ENCODE measurements around the gene IFI27L2. TPM values are rescaled to one million over a fixed set of nuclear protein-coding genes. Genes with fewer than 3 reads are reported as not detected.

IFI27L2 gene
- total RNA-seq (10 to 100 TPM in 3 of 5 donors, 1 to 10 TPM in 2; 4.9 to 61.7 (median 24.8) TPM), polyA plus RNA-seq (100 to 1,000 TPM in 2 of 3 donors, 10 to 100 TPM in 1; 87.8 to 133 (median 103) TPM)
- long read RNA-seq, donor 1, transcript IFI27L2-201 (4 exons, 511 nt): major isoform, 10 of 13 reads
- long read RNA-seq, donor 1, partial matches to known transcripts: 0 of 13 reads
- long read RNA-seq, donor 1, other reads (novel, unspliced or antisense): 0 of 13 reads
- long read RNA-seq, donor 2, transcript IFI27L2-204 (3 exons, 516 nt): minor isoform, 7 of 24 reads
- long read RNA-seq, donor 2, transcript IFI27L2-201 (4 exons, 511 nt): major isoform, 15 of 24 reads
- long read RNA-seq, donor 2, partial matches to known transcripts: 0 of 24 reads
- long read RNA-seq, donor 2, other reads (novel, unspliced or antisense): 0 of 24 reads
- long read RNA-seq, donor 3, transcript IFI27L2-201 (4 exons, 511 nt): major isoform, 11 of 17 reads
- long read RNA-seq, donor 3, partial matches to known transcripts: 0 of 17 reads
- long read RNA-seq, donor 3, other reads (novel, unspliced or antisense): 0 of 17 reads
- long read RNA-seq, donor 4, partial matches to known transcripts: 0 of 4 reads
- long read RNA-seq, donor 4, other reads (novel, unspliced or antisense): 0 of 4 reads
- long read RNA-seq, donor 5, transcript IFI27L2-201 (4 exons, 511 nt): major isoform, 29 of 40 reads
- long read RNA-seq, donor 5, transcript IFI27L2-204 (3 exons, 516 nt): minor isoform, 7 of 40 reads
- long read RNA-seq, donor 5, partial matches to known transcripts: 0 of 40 reads
- long read RNA-seq, donor 5, other reads (novel, unspliced or antisense): 0 of 40 reads
- long read RNA-seq, donor 6, transcript IFI27L2-201 (4 exons, 511 nt): major isoform, 39 of 60 reads
- long read RNA-seq, donor 6, transcript IFI27L2-204 (3 exons, 516 nt): minor isoform, 14 of 60 reads
- long read RNA-seq, donor 6, transcript IFI27L2-203 (2 exons, 676 nt): minor isoform, 7 of 60 reads
- long read RNA-seq, donor 6, partial matches to known transcripts: 0 of 60 reads
- long read RNA-seq, donor 6, other reads (novel, unspliced or antisense): 0 of 60 reads
- long read RNA-seq, donor 7, transcript IFI27L2-201 (4 exons, 511 nt): major isoform, 40 of 58 reads
- long read RNA-seq, donor 7, transcript IFI27L2-203 (2 exons, 676 nt): minor isoform, 9 of 58 reads
- long read RNA-seq, donor 7, transcript IFI27L2-204 (3 exons, 516 nt): minor isoform, 9 of 58 reads
- long read RNA-seq, donor 7, partial matches to known transcripts: 0 of 58 reads
- long read RNA-seq, donor 7, other reads (novel, unspliced or antisense): 0 of 58 reads
- long read RNA-seq, donor 8, transcript IFI27L2-201 (4 exons, 511 nt): major isoform, 18 of 25 reads
- long read RNA-seq, donor 8, transcript IFI27L2-204 (3 exons, 516 nt): minor isoform, 6 of 25 reads
- long read RNA-seq, donor 8, partial matches to known transcripts: 0 of 25 reads
- long read RNA-seq, donor 8, other reads (novel, unspliced or antisense): 0 of 25 reads
- long read RNA-seq, donor 9, transcript IFI27L2-201 (4 exons, 511 nt): major isoform, 21 of 36 reads
- long read RNA-seq, donor 9, transcript IFI27L2-203 (2 exons, 676 nt): minor isoform, 6 of 36 reads
- long read RNA-seq, donor 9, transcript IFI27L2-204 (3 exons, 516 nt): minor isoform, 8 of 36 reads
- long read RNA-seq, donor 9, partial matches to known transcripts: 0 of 36 reads
- long read RNA-seq, donor 9, other reads (novel, unspliced or antisense): 0 of 36 reads
- long read RNA-seq, donor 10, transcript IFI27L2-201 (4 exons, 511 nt): major isoform, 10 of 19 reads
- long read RNA-seq, donor 10, transcript IFI27L2-204 (3 exons, 516 nt): minor isoform, 5 of 19 reads
- long read RNA-seq, donor 10, partial matches to known transcripts: 0 of 19 reads
- long read RNA-seq, donor 10, other reads (novel, unspliced or antisense): 0 of 19 reads

GRCh38 chr14:94129111-94129757 is at the start of gene IFI27L2:
IFI27L2 (minus strand) TSS chr14:94129604; CDS start chr14:94129564, 40 bp downstream.
- H3K4me3 ChIP-seq: peak within 1 kb of the TSS; percentile 48 to 58 (median 53)
- intact Hi-C loops (cut with DNase I; ENCODE audit: low total_unique reads): no loop called here
- WGBS, 5 donors: 1 to 3% (median 2%) methylated on average over 23 to 27 of the region's 27 CpGs
- peak within 1 kb of the TSS; percentile 43 to 88 (median 75) for H3K27ac ChIP-seq
- peaks cover 7 to 25% (median 15%) of the 10 kb centered on the region in 4 donors for H3K4me1 ChIP-seq
- peaks cover 0 to 25% (median 5%) of the 10 kb centered on the region in 4 donors for H3K36me3 ChIP-seq
- H3K9me3 ChIP-seq: no peaks in the 10 kb centered on the region
- peaks cover 0 to 13% (median 0%) of the 10 kb centered on the region in 3 donors for H3K27me3 ChIP-seq
- DNase-seq: peak; percentile 67 to 95
- TF ChIP-seq POLR2A (IDR thresholded peaks at IDR 0.05) (no peak), POLR2AphosphoS5 (IDR thresholded peaks at IDR 0.05) (peak in 2 of 3 donors; percentile 20 to 39), CTCF (IDR thresholded peaks at IDR 0.05) (peak in 3 of 7 experiments; percentile 23 to 47 (median 27)), EP300 (IDR thresholded peaks at IDR 0.05) (no peak)

GRCh38 chr14:94177806-94178205 is 48.4 kb upstream of the IFI27L2 start:
- H3K4me1 ChIP-seq: peaks cover 13 to 32% (median 24%) of the 10 kb centered on the region in 4 donors
- no peak overlapping the region for H3K27ac ChIP-seq
- H3K27me3 ChIP-seq: peaks cover 0 to 83% (median 42%) of the 10 kb centered on the region in 3 donors
- H3K36me3 ChIP-seq: no peaks in the 10 kb centered on the region
- H3K9me3 ChIP-seq: no peaks in the 10 kb centered on the region
- intact Hi-C loops (cut with DNase I; ENCODE audit: low total_unique reads): no loop called here
- no peak for DNase-seq
- no peak for TF ChIP-seq POLR2A (IDR thresholded peaks at IDR 0.05)
- no peak overlapping the region for H3K4me3 ChIP-seq
- WGBS, 5 donors: 73 to 82% (median 78%) methylated on average over 1 of the region's 1 CpG

GRCh38 chr14:94176808-94177207 is 47.4 kb upstream of the IFI27L2 start:
- DNase-seq: no peak
- TF ChIP-seq POLR2A (IDR thresholded peaks at IDR 0.05) (no peak), CTCF (IDR thresholded peaks at IDR 0.05) (no peak), EP300 (IDR thresholded peaks at IDR 0.05) (no peak)
- Histone ChIP-seq H3K9me3 (no peaks in the 10 kb centered on the region), H3K27me3 (peaks cover 0 to 85% (median 42%) of the 10 kb centered on the region in 3 donors), H3K27ac (no peak overlapping the region), H3K4me3 (no peak overlapping the region), H3K4me1 (peaks cover 13 to 32% (median 24%) of the 10 kb centered on the region in 4 donors), H3K36me3 (no peaks in the 10 kb centered on the region)
- 54 to 68% (median 57%) methylated on average over 3 of the region's 3 CpGs for WGBS, 5 donors
- intact Hi-C loops (cut with DNase I; ENCODE audit: low total_unique reads): no loop called here

All from stomach (tissue), 19 donors.